ENCODE results near the gene LIX1. TPM values are rescaled to one million over a fixed set of nuclear protein-coding genes. Genes with fewer than 3 reads are reported as not detected.

Gene LIX1
- total and polyA plus RNA-seq, 2 of the 13 experiments (the other 11 are each of a cell fraction or from before 2014, with no cell fraction given): not detected

- FAIRE-seq: no peak
- no TSS peak for BruUV-seq (replicated peaks)
- no peak for ATAC-seq
- no peaks in the 10 kb centered on the region for H3K9me3 ChIP-seq (ENCODE audit: low read length)
- CTCF ChIA-PET (ENCODE audit: low intra/inter-chr PET ratio, low total read pairs): no interaction called here
- intact Hi-C loops (cut with micrococcal nuclease; ENCODE audit: unreplicated experiment) (no loop called here), in situ Hi-C loops (cut with HindIII; ENCODE audit: extremely low pct_ligation_motif_present, low pct_unique_long_range_greater_than_20kb) (no loop called here)
- no peak overlapping the region for H3K4me3 ChIP-seq (replicated peaks in 1 of 3; ENCODE audit: insufficient read depth in 1 of 3, low read depth in 2 of 3, low read length in 3 of 3)
- no peak for DNase-seq (ENCODE audit: low spot score)
- H4K20me1 ChIP-seq (ENCODE audit: insufficient read depth, low read length): no peaks in the 10 kb centered on the region
- no peaks in the 10 kb centered on the region for H3K79me2 ChIP-seq (ENCODE audit: insufficient read depth, low read length)
- no peak overlapping the region for H2AFZ ChIP-seq (ENCODE audit: low read length)
- no peak overlapping the region for H3K27ac ChIP-seq (ENCODE audit: extremely low read length, insufficient read depth, low read length)
- no peaks in the 10 kb centered on the region for H3K36me3 ChIP-seq (replicated peaks in 1 of 2; ENCODE audit: control insufficient read depth in 1 of 2, insufficient read depth in 2 of 2, low read length in 2 of 2)
- peaks cover 0 to 2% of the 10 kb centered on the region in 2 experiments; a peak in 1 of 5 replicates for H3K27me3 ChIP-seq (ENCODE audit: control insufficient read depth in 1 of 2, insufficient read depth in 2 of 2, low read length in 2 of 2)
- no peak overlapping the region for H3K4me2 ChIP-seq (ENCODE audit: low read depth, low read length)
- H3K9ac ChIP-seq (ENCODE audit: insufficient read depth, low read depth, low read length): no peak overlapping the region
- H3K4me1 ChIP-seq (ENCODE audit: insufficient read depth, low read length): no peaks in the 10 kb centered on the region
- 40% methylated on average over 3 of the region's 8 CpGs for WGBS (ENCODE audit: low lambda C conversion rate)
- POLR2A ChIA-PET: no interaction called here
- TF ChIP-seq MXI1 (IDR thresholded peaks at IDR 0.05; ENCODE audit: borderline replicate concordance, low read depth, low read length) (no peak), ZFP36L1 (CRISPR knock-in tag; IDR thresholded peaks at IDR 0.05) (no peak), TSC22D2 (CRISPR knock-in tag; IDR thresholded peaks at IDR 0.05; ENCODE audit: borderline replicate concordance) (no peak), ZNF432 (CRISPR knock-in tag; IDR thresholded peaks at IDR 0.05; ENCODE audit: borderline replicate concordance) (no peak), TMF1 (CRISPR knock-in tag; IDR thresholded peaks at IDR 0.05; ENCODE audit: low read depth) (no peak), FOXJ3 (CRISPR knock-in tag; IDR thresholded peaks at IDR 0.05; ENCODE audit: borderline replicate concordance) (no peak), TFDP2 (CRISPR knock-in tag; IDR thresholded peaks at IDR 0.05) (no peak), GPBP1L1 (CRISPR knock-in tag; IDR thresholded peaks at IDR 0.05) (no peak), ZKSCAN8 (CRISPR knock-in tag; IDR thresholded peaks at IDR 0.05; ENCODE audit: borderline replicate concordance) (no peak), MED13 (CRISPR knock-in tag; IDR thresholded peaks at IDR 0.05) (no peak), HMGXB3 (CRISPR knock-in tag; IDR thresholded peaks at IDR 0.05; ENCODE audit: borderline replicate concordance) (no peak), TGIF2 (CRISPR knock-in tag; IDR thresholded peaks at IDR 0.05) (no peak), ZNF691 (CRISPR knock-in tag; IDR thresholded peaks at IDR 0.05; ENCODE audit: borderline replicate concordance, low read depth) (no peak), DNMT3B (CRISPR knock-in tag; conservative IDR thresholded peaks at IDR 0.05) (no peak), NAIF1 (CRISPR knock-in tag; IDR thresholded peaks at IDR 0.05; ENCODE audit: borderline replicate concordance) (no peak), ZNF513 (CRISPR knock-in tag; conservative IDR thresholded peaks at IDR 0.05) (no peak)
Measured at GRCh38 chr5:97102010-97102470, 40.4 kb downstream of the LIX1 start.
